ENCODE measurements around the gene PARP15. TPM values are rescaled to one million over a fixed set of nuclear protein-coding genes. Genes with fewer than 3 reads are reported as not detected.

Gene PARP15
- under 0.01 and 0.21 TPM in 2 replicates for total RNA-seq

DNA sequence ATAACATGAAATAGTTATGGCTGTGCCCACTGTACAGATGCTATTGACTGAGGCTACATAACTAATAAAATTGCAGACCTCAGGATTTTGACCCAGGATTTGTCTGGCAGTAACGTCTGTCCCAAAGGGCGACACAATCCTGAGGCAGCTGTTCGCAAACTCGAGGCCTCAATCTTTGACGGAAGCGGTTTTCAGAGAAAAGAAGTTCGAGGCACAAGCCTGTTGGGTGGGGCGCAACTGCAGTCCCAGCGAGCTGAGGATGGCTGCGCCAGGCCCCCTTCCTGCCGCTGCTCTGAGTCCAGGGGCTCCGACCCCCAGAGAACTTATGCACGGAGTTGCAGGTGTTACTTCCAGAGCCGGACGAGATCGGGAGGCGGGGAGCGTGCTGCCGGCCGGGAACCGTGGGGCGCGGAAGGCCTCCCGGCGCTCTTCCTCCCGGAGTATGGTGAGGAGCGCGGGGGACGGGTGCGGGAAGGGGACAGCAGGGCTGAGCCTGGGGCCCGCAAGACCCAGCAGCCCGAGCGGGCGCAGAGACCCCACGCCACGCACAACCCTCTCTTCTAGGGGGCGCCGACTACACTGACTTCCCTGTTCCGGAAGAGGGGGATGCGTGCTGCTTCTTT, at the start of gene PARP15:
PARP15 (plus strand) TSS at position 242 of the 623 bp plus-strand sequence; CDS start at position 260, 18 bp downstream.

DNA sequence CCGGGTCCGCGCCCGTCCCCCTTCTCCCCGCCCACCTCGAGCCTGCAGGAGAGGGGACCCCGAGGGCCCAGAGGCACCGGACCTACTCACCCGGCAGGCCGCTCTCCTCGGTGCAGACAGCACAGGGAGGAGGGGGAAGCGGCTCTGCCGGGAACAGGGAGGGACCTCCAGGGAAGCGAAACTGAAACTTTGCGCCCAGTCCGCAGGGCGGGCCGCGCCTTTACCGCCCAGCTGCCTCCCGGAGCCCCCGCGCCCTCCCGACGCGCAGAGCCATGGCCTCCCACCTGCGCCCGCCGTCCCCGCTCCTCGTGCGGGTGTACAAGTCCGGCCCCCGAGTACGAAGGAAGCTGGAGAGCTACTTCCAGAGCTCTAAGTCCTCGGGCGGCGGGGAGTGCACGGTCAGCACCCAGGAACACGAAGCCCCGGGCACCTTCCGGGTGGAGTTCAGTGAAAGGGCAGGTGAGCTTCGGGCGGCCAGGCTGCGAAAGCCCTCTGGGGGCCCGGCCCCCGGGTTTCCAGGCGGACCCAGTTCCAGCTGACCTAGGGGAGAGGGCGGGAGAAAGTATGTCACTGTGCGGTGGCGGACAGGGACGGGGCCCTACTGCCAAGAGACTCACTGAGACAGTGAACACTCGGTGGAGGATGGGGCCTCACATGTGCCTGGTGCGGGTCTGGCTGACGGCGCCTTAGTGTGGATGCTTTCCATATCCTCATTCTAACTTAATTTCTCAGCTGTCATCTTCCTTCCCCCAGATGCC, 13.1 kb upstream of the PARP15 start, which contains the start of the genes DTX3L and PARP9:
DTX3L (plus strand) TSS at position 184 of the 758 bp plus-strand sequence; CDS start at position 273, 89 bp downstream.
PARP9 (minus strand) TSS at position 146 of the 758 bp plus-strand sequence. CDS start 4,680 bp downstream, outside the sequence.

DNA sequence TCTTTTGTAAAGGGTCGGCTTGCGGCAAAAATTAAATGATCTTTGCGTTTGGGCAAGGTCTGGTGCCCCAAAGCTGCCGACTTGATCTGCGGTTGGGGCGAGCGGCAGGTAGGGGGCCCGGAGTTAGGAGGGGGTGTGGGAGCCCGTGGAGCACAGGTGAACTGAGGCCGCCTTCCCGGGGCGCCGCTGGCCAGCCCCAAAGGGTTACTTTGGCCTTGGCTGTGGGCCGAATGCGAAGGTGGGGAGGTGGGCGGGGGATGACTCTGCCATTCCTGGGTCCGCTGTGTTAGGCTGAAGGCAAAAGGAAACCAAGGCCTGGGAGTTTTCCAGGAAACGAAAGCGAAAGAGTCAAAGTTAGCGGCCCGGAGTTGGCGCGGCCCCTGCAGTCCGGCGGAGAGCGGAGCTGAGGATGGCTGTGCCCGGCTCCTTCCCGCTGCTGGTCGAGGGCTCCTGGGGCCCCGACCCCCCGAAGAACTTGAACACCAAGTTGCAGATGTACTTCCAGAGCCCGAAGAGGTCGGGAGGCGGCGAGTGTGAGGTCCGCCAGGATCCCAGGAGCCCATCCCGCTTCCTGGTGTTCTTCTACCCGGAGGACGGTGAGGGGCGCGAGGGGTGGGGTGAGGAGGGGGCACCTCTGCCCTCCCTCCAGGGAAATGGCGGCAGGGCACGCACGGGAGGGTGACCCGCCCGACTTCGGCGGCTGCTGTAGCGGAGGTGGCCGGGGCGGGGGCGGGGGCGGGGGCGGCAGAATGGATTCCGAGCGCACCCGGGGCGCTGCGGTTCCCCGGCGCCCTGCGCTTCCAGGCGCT, 103.2 kb downstream of the PARP15 start, which contains the start of gene PARP14:
PARP14 (plus strand) TSS at position 365 of the 809 bp plus-strand sequence; CDS start at position 410, 45 bp downstream.

Other genes starting within 250 kb of the PARP15 start
- gene MIX23, start 194.4 kb upstream of the PARP15 start, total RNA-seq, result 32.5 and 33.2 TPM in 2 replicates
- gene FAM162A, start 193.5 kb upstream of the PARP15 start, total RNA-seq, result 12.3 and 32.4 TPM in 2 replicates
- gene WDR5B, start 161.6 kb upstream of the PARP15 start, total RNA-seq, result 4.8 and 5.8 TPM in 2 replicates
- gene KPNA1, start 62.7 kb upstream of the PARP15 start, total RNA-seq, result 33.2 and 66.7 TPM in 2 replicates
- 6.5 and 24.8 TPM in 2 replicates for gene PARP9, start 13.3 kb upstream of the PARP15 start, total RNA-seq
- gene DTX3L, start 13.3 kb upstream of the PARP15 start, total RNA-seq, result 8.2 and 36.9 TPM in 2 replicates
- gene PARP14, start 103.2 kb downstream of the PARP15 start, total RNA-seq, result 17.8 and 67.0 TPM in 2 replicates
- 12.5 and 16.4 TPM in 2 replicates for gene HSPBAP1, start 216.2 kb downstream of the PARP15 start, total RNA-seq
- gene SLC49A4, start 217.4 kb downstream of the PARP15 start, total RNA-seq, result 33.5 and 46.6 TPM in 2 replicates

Data from nasal cavity respiratory epithelium epithelial cell of viscerocranial mucosa (primary cell).